Medulla oblongata (tissue), 1 donor: ENCODE results near the gene TXNRD1.

Experiments used
- DNase-seq: peaks from one replicate; pipeline ENCODE4 v3.0.0-alpha.2; 2015; ENCODE audit errors: extremely low spot score

Gene TXNRD1

DNA sequence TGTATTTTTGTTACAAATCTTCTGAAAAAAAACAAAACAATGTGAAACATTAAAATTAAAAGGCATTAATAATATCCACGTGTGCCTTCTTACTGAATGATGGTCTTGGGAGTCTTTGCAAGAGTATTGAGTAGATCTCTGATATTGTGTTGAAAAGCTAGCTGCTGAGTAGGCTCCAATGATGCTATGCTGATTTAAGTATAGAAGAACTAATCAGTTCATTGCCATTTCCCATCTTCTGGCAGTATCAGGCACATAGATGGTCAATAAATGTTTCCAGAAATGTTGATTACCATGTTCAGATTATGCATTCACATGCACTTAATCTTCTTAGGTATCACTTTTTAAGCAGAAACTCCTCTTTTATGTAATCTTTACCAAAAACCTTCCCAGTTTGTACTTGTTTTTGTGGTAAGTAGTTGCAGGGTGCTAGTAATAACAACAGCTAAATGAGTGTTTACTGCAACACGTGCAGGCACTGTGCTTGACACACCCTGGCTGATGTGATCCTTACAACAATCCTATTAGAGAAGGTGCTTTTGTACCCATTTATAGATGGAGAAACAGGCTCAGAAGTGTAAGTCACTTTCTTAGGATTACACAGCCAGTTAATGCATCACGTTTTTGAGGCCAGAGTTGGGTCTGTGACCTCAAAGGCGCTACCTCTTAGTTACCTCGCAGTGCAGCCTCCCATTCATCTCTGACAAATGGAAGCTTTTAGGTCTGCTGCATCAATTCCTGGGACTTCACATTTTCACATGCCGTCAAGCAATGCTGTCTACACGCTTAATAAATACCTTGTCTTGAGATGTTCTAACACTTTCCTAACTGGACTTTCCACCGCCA, 134.9 kb downstream of the TXNRD1 start:
- no peak for DNase-seq

GRCh38 chr12:104351057-104351983, 135.7 kb downstream of the TXNRD1 start:
- no peak for DNase-seq

- no peak for DNase-seq
These were observed 136.6 kb downstream of the TXNRD1 start for GRCh38 chr12:104352106-104352713.

DNA sequence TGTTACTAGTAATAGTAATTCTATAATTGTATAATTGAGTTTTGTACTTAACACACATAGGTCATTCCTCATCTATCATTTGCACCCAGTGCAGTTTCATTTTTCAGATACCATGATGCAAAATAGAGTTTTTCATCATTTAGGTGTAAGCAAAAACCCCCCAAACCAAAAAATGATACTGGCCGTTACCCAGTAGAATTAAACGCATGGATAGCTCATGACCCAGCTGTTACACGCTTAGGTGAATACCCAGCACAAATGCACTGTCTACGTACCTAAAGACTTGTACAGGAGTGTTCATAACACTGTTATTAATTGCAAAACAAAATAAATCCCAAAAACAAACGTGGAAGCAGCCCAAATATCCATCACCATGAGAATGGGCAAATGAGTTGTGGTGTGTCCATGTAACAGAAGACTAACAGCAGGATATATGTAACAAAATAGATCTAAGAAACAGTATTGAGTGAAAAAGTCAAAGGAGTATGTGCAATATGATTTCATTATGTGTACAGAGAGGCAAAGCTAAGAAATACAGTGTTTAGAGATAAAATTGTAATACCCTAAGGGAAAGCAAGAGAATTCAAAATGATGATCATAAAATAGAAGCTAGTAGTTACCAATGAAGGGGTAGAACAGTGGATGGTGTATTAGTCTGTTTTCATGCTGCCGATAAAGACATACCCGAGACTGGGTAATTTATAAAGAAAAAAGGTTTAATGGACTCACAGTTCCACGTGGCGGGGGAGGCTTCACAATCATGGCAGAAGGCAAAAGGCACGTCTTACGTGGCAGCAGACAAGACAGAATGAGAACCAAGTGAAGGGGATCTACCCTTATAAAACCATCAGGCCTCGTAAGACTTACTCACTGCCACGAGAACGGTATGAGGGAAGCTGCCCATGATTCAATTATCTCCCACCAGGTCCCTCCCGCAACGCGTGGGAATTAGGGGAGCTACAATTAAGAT, 137.7 kb downstream of the TXNRD1 start:
- DNase-seq = no peak

- DNase-seq = no peak
These were observed 138.7 kb downstream of the TXNRD1 start for GRCh38 chr12:104354167-104354867.

DNA sequence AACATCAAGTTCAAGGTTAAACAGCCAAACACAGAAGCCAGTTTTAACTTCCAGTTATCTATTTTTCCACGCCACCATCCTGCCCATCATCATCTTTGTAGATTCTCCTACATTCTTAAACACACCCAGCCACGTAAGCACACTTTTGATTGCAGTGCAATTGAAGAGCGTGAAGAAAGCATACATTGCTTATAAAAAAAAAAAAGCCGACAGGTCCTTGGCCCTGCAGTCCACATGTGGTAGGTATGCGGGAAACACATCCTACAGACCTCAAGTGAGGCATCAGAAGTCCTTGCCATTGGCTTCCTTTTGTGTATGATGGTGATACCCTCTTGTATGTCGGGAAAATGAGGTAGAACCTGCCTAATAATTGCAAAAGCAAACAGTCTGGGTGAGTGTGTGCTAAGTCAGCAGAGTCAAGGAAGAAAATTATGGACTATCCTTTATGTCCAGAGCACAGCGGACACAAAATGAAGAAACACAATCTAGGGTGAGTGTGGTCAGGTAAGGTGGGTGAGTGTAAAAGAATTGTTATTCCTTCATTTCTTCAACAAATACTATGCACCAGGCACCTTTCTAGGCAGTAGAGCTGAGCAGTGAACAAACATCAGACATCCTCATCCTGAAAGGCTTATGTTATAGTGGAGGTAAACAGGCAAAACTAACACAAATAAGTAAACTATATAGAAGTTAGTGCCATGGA, 139.4 kb downstream of the TXNRD1 start:
- DNase-seq = no peak

GRCh38 chr12:104355630-104356029, 140.1 kb downstream of the TXNRD1 start:
- DNase-seq = no peak

DNA sequence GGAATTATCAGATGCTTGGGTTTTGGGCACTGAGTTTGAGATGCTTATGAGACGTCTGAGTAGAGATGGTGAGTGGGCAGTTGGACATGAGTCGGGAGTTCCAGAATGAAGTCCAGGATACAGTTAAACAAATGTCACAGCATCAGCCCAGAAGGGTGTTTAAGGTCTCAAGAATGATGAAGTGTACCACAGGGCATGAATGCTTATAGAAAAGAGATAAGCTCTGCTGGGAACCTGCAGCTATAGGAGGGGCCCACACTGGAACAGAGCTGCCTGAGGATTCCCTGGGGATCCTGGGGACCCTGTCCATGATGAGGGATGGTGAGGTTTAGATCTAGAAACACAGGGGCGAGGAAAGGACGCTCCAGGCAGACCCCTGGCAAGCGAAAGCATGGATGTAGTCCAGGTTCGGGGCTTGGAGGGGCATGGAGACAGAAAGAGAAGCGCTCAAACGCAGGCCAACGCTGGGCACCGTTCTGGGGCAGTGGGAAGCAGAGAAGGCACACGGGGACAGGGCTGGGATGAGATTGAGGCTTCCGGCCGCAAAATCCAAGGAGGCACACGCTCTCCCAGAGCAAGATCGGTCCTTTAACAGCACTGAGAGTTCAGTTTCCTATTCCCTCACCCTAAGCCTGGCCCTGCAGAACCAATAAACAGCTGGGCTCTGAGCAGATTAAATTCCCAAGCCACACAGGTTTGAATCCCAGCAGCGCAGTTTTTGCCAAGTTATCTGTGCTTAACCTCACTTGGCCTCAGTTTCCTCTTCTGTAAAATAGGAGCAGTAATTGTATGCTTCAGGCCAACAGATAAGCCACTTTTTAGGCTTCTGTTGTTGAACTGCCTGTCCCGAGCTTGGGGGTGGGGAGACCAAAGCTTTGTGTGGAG, 140.9 kb downstream of the TXNRD1 start:
- no peak for DNase-seq

DNA sequence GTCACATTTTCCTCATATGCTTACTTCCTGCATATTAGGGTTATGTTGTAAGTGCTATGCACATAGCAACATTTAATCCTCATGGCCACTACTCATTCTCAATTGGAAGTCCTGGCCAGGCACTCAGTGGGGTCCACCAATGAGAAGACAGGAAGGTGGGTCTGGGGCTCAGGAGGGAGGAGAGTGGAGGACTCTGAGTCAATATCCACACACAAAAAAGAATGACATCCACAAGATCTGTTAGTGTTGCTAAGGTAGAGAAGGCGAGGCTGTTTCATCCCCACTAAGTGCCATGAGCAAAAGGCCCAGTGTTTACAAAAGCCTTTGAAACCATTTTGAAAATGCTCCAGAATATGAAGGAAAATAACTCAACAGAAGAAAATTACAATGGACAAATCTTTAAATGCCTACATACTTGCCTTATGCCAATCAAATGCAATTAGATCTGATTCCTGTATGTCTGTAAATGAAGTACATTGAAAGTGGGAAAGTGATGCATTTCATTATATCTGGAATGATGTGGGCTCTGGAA, 141.9 kb downstream of the TXNRD1 start:
- DNase-seq = no peak

- peak; percentile 86 for DNase-seq
These were observed 142.9 kb downstream of the TXNRD1 start for GRCh38 chr12:104358353-104359003.

GRCh38 chr12:104359216-104359615, 143.6 kb downstream of the TXNRD1 start:
- DNase-seq = no peak

- DNase-seq = no peak
These were observed 144.6 kb downstream of the TXNRD1 start for GRCh38 chr12:104360157-104360556.

- DNase-seq = no peak
These were observed 145.6 kb downstream of the TXNRD1 start for GRCh38 chr12:104360983-104361707.

- no peak for DNase-seq
These were observed 150.4 kb downstream of the TXNRD1 start for GRCh38 chr12:104365921-104366410.

- no peak for DNase-seq
These were observed 154.1 kb downstream of the TXNRD1 start for GRCh38 chr12:104369708-104370107.

DNA sequence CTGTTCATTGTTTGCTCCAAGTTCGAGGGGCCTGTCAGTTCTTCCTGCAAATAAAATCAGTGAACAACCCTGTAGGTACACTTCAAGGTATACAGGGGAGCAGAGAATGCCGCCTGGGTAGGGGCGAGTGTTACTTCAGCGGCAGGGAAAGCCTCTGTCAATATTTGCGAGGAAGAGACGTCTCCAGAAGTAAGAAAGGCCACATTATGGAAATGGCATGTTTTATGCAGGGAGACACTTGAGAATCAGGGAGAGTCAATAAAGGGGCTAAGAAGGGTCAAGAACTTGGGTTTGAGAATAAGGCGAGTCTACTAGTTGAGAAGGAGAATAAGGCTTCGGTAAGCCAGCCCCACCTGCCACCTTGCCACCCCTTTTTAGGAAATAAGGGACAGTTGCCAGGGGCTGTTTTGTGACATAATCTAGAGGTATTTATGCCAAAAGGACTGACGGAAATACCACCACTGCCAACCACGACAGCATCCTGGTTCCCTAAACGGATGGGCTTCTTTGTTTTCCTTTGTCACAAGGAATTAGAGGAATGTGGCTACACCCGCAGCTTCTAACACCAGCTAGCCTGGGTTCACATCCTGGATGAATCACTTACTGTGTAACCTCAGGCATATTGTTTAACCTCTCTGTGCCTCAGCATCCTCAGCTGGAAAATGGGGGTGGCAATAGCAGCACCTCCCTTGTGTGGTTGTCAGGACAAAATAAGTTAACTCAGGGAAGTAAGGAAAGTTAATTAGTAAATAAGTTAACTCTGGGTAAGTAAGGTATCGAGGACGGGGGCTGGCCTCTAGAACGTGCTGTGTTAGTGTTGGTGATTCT, 155.7 kb downstream of the TXNRD1 start:
- no peak for DNase-seq
